CD4-positive, alpha-beta T cell treated with Interleukin-17A for 4 hours (primary cell): ENCODE results near the gene LPAR1.
"Not testable (repeated sequence)": the region's sequence is repeated elsewhere in the genome, so short reads cannot be mapped to it uniquely, and the experiment has no call there.

Source experiments
- DNase-seq: peaks from one replicate; pipeline ENCODE4 v3.0.0-alpha.2; 2020; ENCODE audit warnings: mixed read lengths

LPAR1 gene, protein sequence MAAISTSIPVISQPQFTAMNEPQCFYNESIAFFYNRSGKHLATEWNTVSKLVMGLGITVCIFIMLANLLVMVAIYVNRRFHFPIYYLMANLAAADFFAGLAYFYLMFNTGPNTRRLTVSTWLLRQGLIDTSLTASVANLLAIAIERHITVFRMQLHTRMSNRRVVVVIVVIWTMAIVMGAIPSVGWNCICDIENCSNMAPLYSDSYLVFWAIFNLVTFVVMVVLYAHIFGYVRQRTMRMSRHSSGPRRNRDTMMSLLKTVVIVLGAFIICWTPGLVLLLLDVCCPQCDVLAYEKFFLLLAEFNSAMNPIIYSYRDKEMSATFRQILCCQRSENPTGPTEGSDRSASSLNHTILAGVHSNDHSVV

DNA sequence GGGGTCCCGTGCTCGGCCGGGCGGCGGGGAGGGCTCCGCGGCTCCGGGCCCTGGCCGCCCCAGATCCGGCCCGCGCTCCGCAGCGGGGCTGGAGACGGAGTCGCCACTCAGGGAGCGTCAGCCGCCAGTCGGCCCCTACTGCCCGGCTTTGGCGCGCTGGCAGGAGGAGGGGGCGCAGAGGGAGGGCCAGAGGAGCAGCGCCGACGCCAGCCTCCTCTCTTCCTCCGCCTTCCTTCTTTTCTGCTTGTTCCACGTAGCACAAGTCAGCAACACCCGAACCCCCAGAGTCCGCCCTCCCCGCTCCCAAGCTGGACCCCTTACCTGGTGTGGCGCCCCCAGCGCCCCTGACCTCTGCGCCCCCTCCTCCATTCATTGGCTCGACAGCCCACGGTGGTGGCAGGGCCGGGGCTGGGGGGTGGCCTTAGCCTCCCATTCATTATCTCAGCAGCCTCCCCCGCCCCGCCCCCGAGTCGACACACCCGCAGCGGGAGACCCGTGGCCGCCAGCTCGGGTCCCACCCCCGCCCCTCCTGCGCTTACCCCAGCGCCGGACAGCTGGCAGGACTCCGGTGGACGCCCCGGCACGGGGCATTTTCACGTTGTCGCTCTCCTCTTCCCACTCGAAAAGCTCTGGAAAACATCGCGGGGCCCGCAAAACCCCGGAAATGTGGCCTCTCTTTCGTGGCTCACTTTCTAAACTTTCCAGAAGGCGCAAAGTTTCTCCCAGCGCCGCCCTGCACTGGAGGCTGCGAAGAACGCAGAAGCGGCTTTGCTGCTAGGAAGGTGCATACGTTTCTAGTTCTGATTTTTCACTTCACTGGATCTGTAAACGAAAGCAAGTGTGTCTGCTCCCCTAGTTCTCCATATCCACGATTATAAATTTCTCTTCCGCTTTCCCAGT, at the start of gene LPAR1:
LPAR1 (minus strand) TSS at position 140 of the 900 bp plus-strand sequence. CDS start 66,353 bp downstream, outside the sequence.
- no peak for DNase-seq

DNA sequence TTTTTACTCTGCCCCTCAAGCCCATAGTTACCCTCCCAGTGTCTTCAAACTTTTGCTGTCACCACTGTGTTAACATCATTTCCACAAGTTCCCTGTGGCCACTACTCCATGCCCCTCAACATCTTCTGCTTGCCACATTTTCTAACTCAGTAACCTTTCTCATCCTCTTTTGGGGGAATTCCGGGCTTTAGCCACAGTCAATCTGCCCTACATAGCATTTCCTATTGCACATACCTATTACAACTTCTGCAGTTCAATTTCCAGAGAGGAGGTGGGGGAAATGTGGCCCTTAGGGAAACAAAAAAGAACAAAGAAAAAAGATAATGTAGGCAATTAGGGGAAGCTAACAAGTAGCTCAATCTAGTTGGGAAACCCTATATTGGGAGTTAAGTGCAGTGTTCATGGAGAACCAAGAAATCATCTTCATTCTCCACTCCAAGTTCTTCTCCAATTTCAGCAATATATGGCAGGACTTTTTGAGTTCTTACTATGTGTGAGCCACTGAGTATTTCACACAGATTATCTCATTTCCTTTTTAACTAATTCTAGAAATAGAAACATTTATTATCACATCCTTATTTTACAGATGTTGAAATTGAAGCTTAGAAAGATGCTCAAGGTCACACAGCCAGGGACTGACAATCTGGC, 40.2 kb upstream of the LPAR1 start:
- no peak for DNase-seq

DNA sequence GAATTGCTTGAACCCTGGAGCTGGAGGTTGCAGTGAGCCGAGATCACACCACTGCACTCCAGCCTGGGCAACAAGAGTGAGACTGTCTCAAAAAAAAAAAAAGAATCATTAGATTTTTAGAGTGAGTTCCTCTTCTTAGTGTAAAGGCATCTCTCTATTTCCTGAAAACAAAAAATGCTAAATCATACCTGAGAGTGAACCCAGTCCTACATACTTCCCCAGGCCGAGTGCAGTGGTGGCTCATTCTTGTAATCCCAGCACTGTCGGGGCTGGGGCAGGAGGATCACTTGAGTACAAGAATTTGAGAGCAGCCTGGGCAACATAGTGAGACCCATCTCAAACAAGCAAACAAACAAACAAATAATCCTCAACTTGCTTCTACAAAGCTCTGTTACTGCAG, 38.2 kb upstream of the LPAR1 start:
- DNase-seq = no peak

DNA sequence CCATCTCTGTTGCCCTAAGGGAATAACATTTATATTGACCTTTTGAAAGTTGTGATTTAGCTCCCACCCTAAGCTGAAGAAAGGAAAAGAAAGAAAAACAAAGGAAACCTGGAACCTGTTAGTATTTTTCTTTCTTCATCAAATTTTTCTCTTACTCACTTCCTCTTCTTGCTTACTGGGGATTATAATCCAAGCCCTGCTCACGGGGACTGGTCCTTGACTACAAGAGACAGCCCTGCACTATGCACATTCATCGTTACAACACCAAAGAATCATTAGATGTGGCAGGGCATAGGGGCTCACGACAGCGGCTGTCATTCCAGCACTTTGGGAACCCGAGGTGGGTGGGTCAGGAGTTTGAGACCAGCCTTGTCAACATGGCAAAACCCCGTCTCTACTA, 37.8 kb upstream of the LPAR1 start:
- DNase-seq = no peak

DNA sequence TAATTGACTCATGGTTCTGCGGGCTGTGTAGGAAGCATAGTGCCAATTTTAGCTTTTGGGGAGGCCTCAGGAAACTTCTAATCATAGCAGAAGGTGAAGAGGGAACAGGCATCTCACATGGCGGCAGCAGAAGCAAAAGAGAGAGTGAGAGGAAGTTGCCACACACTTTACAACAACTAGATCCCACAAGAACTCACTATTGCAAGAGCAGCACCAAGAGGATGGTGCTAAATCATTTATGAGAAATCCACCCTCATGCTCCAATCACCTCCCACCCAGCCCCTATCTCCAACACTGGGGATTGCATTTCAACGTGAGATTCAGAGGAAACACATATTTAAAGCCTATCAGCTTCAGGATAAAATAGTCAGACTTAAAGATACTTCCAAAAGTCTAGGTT, 36.1 kb upstream of the LPAR1 start:
- no peak for DNase-seq

DNA sequence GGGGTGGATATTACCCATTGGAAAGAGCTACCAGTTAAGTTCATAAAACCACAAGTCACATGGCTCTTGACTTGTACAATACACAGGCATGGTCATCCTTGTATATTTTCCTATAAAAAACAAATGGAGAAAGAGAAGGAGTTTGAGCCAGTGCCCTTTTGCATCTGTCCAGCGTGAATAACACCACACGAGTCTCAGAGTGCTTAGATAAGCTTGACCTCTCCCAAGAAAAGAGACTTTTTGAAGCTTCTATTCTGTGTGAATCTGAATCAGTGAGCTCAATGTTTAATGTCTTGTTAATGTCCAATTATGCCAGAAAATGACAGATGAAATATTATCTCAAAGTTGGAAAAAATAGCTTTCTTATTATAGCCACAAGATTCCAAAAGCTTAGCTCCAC, 30.9 kb upstream of the LPAR1 start:
- DNase-seq = no peak

DNA sequence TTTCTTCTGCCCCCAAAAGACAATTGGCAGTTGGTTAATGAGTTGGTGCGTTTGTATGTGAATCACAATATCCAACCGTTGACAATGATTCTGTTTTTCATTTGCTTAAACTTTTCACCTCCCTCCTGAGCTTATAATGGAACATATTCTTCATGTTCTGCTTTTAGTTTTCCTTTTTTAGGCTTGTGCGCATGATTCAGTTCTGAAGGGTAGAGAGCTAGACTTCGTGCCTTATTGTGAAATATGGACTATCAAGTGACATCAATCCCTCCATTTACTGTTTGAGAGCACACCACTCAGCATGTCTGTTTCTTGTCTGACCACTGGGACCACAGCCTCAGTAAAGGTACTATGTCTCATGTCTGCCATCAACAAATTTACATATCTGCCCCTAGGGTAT, 30.5 kb upstream of the LPAR1 start:
- no peak for DNase-seq

DNA sequence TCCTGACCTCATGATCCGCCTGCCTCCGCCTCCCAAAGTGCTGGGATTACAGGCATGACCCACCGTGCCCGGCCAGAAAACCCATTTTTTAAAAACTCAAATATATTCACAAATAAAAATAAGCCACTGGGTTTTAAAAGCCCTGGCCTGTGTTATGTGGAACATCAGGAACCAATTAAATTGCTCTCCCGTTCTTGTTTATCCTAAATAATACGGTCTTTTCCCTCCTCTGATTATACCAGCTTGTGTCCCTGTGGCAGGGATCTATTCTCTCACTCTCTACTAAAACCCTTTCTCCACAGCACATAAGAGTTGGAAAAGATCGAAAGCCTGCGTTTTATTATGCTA, 30.1 kb upstream of the LPAR1 start:
- DNase-seq = no peak

DNA sequence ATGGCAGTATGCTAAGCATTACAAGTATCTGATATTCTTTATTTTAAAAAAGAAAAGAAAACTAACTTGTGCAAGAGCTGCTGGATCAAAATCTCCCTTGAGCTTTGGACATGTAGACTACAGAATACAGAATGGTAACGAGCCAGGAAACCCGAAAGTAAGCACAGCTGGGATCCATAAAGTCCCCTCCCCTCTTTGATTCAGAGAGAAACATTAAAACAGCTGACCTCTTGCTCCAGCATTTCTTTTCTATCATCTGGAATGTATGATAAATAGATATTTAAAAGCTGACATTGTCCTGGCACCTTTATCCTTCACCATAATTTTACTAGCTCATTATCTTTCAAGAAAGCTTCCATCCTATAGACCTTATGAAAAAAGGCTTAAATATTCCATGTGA, 28.2 kb upstream of the LPAR1 start:
- no peak for DNase-seq

DNA sequence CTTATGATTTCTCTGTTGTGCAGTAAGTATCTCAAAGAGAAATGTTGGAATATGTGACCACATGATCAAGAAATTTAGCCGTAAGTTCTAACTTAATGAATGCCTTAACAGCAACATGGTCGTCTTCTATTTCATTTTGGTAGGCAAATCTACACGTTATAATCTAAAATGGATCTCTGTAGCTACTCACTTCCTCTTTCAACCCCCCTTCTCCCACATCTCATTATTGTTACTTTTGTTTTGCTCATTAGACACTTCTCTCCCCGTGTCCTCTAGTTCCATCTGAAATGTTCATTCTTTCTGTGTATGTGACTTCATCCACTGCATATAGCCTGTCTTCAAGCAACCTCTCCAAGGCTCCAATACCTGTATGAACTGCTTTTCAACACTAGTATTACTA, 27.1 kb upstream of the LPAR1 start:
- DNase-seq = no peak

DNA sequence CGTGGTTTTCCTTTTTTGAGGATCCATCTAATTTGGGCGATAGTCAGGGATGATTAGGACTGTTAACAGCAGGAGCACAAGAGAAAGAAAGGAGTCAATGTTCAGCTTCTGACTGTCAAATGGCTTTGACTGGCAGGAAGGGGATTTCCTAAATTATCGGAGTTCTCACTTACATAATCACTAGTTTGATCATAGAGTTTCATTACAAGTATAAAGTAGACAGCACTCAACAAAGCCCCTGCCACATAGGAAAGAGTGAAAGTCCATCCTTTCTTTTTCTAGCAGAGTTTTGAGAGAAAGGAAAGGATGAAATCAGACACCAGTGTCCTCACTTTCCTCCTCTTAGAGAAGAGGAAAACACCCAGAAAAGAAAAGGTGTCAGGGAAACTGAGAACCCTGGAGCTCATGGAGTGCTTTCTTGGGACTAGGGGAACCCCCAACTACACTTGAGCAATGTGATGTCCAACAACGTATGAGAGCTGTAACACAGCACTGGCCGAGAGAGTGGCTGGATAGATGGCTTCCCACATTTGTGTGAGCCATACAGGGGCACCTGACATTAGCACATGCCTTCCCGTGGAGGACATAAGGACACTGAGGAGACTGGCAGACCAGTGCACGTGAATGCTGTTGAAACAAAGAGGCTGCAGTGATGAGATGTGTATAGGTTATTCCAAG, 26.0 kb upstream of the LPAR1 start:
- no peak for DNase-seq

DNA sequence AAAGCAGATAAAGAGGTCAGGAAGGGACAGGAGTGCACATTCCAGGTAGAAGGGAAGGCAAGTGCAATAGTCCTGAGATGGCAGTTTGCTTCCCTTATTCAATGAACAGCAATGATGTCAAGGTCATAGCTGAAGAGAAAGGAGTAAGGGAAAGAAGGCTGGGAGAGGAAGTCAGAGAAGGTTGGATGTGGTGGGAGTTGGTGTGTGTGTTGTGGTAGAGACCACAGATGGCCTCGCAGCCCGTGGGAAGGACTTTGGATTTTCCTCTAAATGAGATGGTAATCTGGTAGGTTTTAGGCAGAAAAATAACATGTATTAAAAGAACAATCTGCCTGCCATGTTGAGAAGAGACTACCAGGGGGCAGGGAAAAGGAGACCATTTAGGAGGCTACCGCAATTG, 25.1 kb upstream of the LPAR1 start:
- DNase-seq = no peak

DNA sequence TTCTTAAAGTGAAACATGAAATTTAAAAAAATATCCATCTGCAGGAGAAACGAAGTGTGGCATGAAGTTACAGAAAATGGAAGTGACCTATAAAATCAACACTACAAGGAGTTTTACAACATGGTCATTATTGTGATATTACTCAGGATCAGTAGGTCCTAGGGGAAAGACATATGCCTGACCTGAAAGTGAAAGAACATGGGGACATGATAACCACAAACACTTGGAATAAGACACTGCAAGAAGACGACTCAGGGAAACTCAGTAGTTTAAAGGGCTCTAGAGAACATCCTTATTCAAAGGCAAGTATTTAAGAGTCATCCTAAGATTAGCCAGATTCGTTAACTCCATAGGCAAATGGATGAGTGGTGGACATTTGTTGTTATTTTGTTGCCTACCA, 19.9 kb upstream of the LPAR1 start:
- DNase-seq = no peak

DNA sequence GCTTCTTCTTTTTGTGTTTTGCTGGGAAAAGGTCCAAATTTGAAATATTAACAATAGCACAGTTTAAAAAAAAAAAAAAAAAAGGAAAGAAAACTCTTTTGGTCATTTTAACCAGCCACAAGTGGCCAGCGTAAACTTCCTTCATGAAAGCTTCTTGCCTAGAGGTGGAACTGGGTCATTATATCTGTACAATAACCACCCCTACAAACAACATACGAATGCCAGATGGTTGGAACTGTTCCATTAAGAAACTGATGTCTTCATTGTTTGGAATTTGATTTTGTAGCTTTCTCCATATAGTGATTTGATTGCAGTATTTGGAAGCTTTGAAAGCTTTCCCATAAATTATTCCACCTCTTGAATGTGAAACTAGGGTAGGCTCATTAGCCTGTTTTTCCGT, 18.3 kb upstream of the LPAR1 start:
- DNase-seq = no peak

DNA sequence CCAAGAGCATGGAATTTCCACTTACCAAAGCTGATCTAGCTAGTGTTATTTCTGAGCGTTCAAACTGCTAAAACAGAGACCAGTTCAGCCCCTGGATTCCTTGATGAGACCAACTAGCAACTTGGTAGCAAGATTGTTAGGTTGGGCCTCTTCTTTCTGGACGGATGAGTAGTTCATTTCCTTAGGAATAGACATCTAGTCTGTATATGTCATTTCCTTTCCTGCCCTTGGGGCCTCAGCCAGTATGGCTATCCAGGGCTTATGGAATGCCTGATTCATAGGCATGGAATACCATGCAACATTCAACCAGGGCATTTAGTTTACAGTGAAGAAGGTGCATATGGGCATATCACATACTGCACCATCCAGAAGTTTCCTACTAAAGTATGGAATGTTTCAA, 14.5 kb upstream of the LPAR1 start:
- DNase-seq = no peak

DNA sequence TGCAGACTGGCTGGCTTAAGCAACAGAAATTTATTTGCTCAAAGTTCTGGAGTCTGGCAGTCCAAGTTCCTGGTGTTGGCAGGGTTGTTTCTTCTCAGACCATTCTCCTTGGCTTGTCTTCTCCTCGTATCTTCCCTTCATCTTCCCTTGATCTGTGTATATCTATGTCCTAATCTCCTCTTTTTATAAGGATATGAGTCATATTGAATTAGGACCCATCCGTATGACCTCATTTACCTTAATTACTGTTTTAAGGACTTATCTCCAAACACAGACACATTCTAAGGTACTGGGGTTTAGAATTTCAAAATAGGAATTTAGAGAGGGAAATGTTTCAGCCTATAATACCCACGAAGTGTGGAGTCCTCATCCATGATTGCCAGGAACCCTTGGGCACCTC, 13.1 kb upstream of the LPAR1 start:
- no peak for DNase-seq

DNA sequence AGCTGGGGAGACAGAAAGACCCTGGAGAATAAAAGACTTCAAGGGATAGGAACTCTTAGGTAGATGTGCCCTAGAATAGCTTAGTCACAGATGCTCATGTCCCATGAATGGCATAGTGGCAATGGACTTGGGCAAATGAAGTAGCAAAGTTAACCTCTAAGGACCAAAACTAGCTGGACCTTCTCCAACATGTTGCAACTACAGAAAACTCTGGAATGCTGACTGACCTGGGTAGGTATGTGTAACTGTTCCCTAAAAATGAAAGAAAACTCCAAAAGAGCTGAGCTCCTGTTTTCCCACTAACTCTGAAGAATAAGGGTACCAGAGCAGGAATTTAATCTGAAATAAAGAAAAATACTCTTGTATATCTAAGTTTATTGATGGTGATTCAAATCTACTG, 12.5 kb upstream of the LPAR1 start:
- DNase-seq = no peak

DNA sequence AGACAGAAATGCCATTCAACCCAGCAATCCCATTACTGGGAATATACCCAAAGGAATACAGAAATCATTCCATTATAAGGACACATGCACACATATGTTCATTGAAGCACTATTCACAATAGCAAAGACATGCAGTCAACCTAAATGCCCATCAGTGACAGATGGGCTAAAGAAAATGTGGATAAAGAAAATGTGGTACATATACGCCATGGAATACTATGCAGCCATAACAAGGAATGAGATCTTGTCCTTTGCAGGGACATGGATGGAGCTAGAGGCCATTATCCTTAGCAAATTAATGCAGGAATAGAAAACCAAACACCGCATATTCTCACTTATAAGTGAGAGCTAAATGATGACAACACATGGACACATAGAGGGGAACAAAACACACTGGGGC, 9.0 kb upstream of the LPAR1 start:
- not testable (repeated sequence) for DNase-seq

DNA sequence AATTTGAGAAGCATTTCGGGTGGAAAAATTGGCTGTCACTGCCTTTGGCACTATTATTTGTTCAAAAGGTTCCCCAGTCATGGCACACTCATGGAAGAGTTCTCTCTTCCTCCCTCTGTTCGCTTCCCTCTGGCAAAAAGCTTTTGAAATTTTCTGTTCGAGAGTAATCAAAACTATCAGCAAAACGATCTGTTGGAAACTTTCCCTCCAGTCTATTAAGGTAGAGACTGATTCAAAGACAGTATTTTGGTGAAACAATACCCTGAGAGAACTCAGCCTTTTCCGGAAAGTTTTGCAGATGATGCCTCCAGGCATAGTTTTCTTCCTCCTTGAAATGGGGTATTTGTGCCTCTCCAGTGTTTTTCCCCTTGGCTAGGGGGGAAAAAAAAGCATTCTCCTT, 3.6 kb upstream of the LPAR1 start:
- DNase-seq = no peak

DNA sequence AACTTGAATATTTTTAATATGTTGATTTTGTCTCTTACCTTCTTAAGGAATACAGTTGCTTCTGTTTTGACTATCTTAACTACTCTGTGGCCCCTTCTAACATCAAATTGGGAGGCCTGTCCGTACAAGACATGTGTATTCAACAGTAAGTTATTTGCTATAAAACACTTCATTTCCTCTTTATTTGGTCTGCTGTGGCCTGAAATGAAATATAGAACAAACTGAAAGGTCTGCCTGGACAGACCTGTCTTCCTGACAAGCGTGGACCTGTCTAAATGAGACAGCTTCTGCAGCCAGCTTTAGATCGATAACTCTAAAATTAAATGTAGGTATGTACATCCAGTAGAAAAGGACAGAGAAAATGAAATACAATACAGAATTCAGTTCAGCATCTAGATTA, 2.2 kb upstream of the LPAR1 start:
- no peak for DNase-seq

DNA sequence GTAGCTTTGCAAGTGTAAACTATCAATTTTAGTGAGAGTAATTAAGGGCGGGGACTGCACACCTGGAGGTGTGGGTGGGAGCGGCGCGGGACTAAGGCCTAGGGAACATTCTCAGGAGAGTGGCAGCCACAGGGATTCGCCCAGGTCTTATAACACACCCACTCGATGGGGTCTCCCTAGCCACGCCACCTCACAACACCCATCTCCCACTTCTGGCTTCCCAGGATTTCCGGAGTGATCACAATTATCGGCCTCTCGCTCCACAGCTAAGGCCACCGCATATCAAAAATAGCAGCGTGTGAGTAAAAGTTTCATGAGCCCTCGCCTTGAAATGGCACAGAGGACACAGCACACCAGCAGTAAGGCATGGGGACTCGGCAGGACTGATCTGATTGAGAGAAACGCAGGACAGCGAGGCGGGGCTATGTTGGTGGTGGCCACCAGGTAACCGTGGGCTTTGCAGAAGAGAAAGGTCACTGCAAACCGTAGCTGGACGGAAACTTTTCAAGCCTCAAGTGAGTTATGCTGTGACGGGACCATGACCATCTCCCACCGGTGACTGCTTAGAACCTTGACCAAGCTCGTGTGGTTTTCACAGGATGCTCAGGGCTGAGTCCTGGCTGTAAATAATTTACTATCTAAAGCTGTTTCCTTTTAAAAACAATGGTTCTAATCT, 1.1 kb upstream of the LPAR1 start:
- DNase-seq = no peak

DNA sequence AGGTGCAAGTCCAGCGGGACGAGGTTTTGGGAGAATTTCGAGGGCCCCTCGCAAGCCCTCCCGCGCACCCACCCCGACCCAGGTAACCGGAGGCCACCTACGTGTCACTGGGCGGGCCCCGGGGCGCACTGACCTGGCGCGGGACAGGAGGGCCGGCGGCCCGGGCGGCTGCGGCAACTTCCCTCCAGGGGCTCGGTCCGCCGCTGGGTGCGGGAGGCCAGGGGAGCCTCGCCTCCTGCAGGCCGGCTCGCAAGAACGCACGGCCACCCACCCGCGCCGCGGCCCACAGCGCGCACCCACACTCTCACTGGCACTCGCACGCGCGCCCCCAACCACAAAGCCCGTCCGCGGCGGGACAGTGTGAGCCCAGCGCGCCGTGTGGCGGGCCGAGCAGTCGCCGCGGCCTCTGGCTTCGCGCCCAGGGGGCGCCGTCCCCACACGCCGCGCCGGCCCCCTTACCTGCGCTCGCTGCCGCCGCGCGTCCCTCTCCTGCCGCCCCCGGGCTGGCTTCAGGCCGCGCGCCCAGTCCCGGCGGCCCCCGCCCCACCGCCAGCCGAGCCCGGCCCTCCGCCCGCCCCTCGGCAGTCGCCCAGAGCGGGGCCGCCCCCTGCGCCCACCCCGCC, 451 bp downstream of the LPAR1 start:
- DNase-seq = no peak
